Glutamatergic neuron (in vitro differentiated cells): Measurements from ENCODE around the gene UBTD1. TPM values are rescaled to one million over a fixed set of nuclear protein-coding genes. Genes with fewer than 3 reads are reported as not detected.

Source experiments
- DNase-seq: peaks from one replicate; pipeline ENCODE4 v3.0.0; 2022
- H3K27ac Mint-ChIP-seq: one replicate; pipeline ENCODE4 v1.8.0; 2020; ENCODE audit warnings: mild to moderate bottlenecking, mixed read lengths, inconsistent platforms; ENCODE audit not compliant: unreplicated experiment
- H3K27me3 Mint-ChIP-seq: one replicate; pipeline ENCODE4 v1.8.0; 2020; ENCODE audit warnings: mild to moderate bottlenecking, moderate library complexity, mixed read lengths, inconsistent platforms; ENCODE audit not compliant: unreplicated experiment
- H3K36me3 Mint-ChIP-seq: one replicate; pipeline ENCODE4 v1.8.0; 2020; ENCODE audit warnings: mild to moderate bottlenecking, mixed read lengths, inconsistent platforms; ENCODE audit not compliant: unreplicated experiment
- H3K4me1 Mint-ChIP-seq: one replicate; pipeline ENCODE4 v1.8.0; 2020; ENCODE audit warnings: mild to moderate bottlenecking, low read depth, mixed read lengths, inconsistent platforms; ENCODE audit not compliant: unreplicated experiment
- H3K4me3 Mint-ChIP-seq: one replicate; pipeline ENCODE4 v1.8.0; 2020; ENCODE audit warnings: mild to moderate bottlenecking, mixed read lengths, inconsistent platforms; ENCODE audit not compliant: unreplicated experiment
- H3K9me3 Mint-ChIP-seq: one replicate; pipeline ENCODE4 v1.8.0; 2020; ENCODE audit warnings: mild to moderate bottlenecking, moderate library complexity, mixed read lengths, inconsistent platforms; ENCODE audit not compliant: unreplicated experiment
- CTCF ChIP-seq: fragments of 200-600 bp; sonication (generic); IDR thresholded peaks from one replicate; pipeline ENCODE4 v1.5.0; 2021; ENCODE audit not compliant: partially characterized antibody, unreplicated experiment
- total RNA-seq: library from RNA; stranded (reverse); fragmentation: NEBNext Ultra II Directional; extraction: Animal tissue kit (Norgen Biotek cat#: 25700); gene quantifications from one replicate; pipeline ENCODE4 v1.2.1, GENCODE V29; 2021; ENCODE audit not compliant: unreplicated experiment

UBTD1 gene
- total RNA-seq, 1 donor from 2014 or later, result 8.0 TPM

GRCh38 chr10:97547271-97547600 lies 48.5 kb downstream of the UBTD1 start:
- H3K27me3 Mint-ChIP-seq, result peaks cover 12% of the 10 kb centered on the region
- H3K27ac Mint-ChIP-seq, result peak overlapping the region; percentile 22
- peaks cover 14% of the 10 kb centered on the region for H3K9me3 Mint-ChIP-seq
- no peak for TF ChIP-seq CTCF
- DNase-seq, result no peak
- H3K4me3 Mint-ChIP-seq, result no peak overlapping the region
- H3K36me3 Mint-ChIP-seq, result no peaks in the 10 kb centered on the region
- H3K4me1 Mint-ChIP-seq, result peaks cover 44% of the 10 kb centered on the region

GRCh38 chr10:97547962-97548361 lies 49.2 kb downstream of the UBTD1 start:
- Mint-ChIP-seq H3K4me3 (no peak overlapping the region), H3K27ac (no peak overlapping the region), H3K36me3 (no peaks in the 10 kb centered on the region), H3K9me3 (peaks cover 12% of the 10 kb centered on the region), H3K4me1 (peaks cover 41% of the 10 kb centered on the region), H3K27me3 (peaks cover 9% of the 10 kb centered on the region)
- TF ChIP-seq CTCF, result no peak
- DNase-seq, result no peak

GRCh38 chr10:97548828-97549455 lies 50.2 kb downstream of the UBTD1 start:
- no peak for TF ChIP-seq CTCF
- H3K27me3 Mint-ChIP-seq, result peaks cover 5% of the 10 kb centered on the region
- DNase-seq, result no peak
- no peaks in the 10 kb centered on the region for H3K36me3 Mint-ChIP-seq
- peak overlapping the region; percentile 53 for H3K4me3 Mint-ChIP-seq
- peaks cover 32% of the 10 kb centered on the region for H3K4me1 Mint-ChIP-seq
- H3K27ac Mint-ChIP-seq, result peak overlapping the region; percentile 50
- H3K9me3 Mint-ChIP-seq, result peaks cover 4% of the 10 kb centered on the region

- H3K27ac Mint-ChIP-seq, result peak overlapping the region; percentile 83
- no peaks in the 10 kb centered on the region for H3K36me3 Mint-ChIP-seq
- peak; percentile 52 for DNase-seq
- peaks cover 5% of the 10 kb centered on the region for H3K27me3 Mint-ChIP-seq
- H3K4me1 Mint-ChIP-seq, result peaks cover 32% of the 10 kb centered on the region
- H3K4me3 Mint-ChIP-seq, result peak overlapping the region; percentile 58
- peaks cover 4% of the 10 kb centered on the region for H3K9me3 Mint-ChIP-seq
- TF ChIP-seq CTCF, result no peak
Observed at GRCh38 chr10:97549587-97550322, 51.0 kb downstream of the UBTD1 start.
